ENCODE measurements around the gene CHSY1. TPM values are rescaled to one million over a fixed set of nuclear protein-coding genes. Genes with fewer than 3 reads are reported as not detected.

The CHSY1 gene
- total RNA-seq, 4 donors from 2014 or later, result 19.2 to 36.8 (median 28.1) TPM

GRCh38 chr15:101170568-101171350, 81.1 kb downstream of the CHSY1 start:
- TF ChIP-seq, protein P1, sequence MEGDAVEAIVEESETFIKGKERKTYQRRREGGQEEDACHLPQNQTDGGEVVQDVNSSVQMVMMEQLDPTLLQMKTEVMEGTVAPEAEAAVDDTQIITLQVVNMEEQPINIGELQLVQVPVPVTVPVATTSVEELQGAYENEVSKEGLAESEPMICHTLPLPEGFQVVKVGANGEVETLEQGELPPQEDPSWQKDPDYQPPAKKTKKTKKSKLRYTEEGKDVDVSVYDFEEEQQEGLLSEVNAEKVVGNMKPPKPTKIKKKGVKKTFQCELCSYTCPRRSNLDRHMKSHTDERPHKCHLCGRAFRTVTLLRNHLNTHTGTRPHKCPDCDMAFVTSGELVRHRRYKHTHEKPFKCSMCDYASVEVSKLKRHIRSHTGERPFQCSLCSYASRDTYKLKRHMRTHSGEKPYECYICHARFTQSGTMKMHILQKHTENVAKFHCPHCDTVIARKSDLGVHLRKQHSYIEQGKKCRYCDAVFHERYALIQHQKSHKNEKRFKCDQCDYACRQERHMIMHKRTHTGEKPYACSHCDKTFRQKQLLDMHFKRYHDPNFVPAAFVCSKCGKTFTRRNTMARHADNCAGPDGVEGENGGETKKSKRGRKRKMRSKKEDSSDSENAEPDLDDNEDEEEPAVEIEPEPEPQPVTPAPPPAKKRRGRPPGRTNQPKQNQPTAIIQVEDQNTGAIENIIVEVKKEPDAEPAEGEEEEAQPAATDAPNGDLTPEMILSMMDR (IDR thresholded peaks at IDR 0.05; ENCODE audit: low read depth), result no peak

DNA sequence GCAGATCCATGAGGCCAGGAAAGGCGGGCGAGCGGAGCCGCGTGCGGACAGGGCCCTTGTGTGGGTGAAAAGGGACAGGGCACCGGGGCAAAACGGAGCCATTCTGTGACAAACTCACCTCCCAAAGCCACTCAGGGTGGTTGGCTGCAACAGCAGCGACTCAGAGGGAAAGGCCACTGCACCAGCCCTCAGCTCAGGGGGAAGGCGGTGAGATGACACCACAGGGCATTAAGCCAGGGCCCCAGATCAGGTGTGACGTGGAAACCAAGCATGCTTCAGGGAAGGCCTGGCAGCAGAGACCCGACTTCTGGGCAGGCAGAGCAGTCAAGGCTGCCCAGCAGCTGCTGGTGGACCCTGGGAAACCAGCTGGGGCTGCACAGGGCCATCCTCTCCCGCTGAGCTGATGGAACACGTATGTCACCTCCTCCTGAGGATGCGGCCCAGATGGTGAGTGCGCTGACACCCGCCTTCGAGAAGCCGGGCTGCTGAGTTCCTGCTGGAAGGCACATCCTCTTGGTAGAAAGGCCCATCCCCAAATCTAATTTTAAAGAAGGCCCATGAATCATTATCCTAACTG, 82.3 kb downstream of the CHSY1 start:
- TF ChIP-seq, protein P1 (IDR thresholded peaks at IDR 0.05; ENCODE audit: low read depth), result no peak

GRCh38 chr15:101168898-101169494, 82.9 kb downstream of the CHSY1 start:
- TF ChIP-seq, protein P1 (IDR thresholded peaks at IDR 0.05; ENCODE audit: low read depth), result no peak

DNA sequence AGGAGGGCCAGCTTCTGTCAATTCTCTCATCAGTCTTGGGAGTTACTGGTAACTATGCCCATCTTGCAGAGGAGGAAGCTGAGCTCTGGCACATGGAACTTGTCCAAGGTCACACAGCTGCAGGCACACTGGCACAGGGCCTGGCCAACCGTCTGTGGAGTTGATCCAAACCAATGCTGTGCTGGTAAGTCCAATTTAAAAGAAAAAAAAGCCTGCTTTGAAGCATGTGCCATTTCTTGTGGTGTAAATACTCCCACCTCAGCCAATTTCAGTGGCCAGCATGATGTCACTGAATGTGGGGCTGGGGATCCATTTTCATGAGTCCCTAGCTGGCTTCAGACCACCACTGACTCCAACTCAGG, 83.4 kb downstream of the CHSY1 start:
- TF ChIP-seq, protein P1 (IDR thresholded peaks at IDR 0.05; ENCODE audit: low read depth), result no peak

DNA sequence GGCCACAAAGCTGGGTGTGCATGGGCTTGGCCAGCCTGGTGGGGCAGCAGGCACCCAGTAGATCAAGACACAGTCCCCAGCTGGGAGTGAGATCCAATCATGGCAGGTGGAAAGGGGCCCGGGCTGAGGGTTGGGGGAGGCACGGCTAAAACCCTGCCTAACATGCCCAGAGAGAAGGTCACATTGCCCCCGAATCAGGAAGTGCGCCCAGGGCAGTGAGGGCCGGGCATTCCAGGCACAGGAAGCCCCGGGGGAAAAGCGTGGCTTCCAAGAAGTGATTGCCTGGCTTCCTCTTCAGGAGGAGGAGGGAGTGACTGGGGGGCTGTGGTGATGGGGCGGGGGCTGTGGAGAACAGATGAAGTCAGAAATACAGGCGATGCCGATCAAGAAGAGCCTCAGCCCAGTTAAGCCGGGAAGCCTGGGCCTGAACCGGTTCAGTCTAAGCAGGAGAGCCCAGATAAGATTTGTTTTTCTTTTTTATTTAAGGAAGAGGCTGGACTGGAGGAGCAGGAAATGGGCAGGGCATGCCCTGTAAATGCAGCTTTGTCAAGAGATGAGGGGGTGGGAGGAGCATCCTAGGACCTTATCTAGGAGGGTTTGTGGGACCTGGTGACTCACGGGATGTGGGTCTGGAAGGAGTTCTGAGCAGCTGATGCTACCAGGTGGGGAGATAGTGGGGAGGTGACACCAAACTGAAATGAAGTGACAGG, 83.9 kb downstream of the CHSY1 start:
- TF ChIP-seq, protein P1 (IDR thresholded peaks at IDR 0.05; ENCODE audit: low read depth), result no peak

- TF ChIP-seq, protein P1 (IDR thresholded peaks at IDR 0.05; ENCODE audit: low read depth), result no peak
Measured at GRCh38 chr15:101167411-101167752, 84.5 kb downstream of the CHSY1 start.
